ENCODE results near the gene PITPNC1.
A peak's percentile ranks its signal among the peaks of the same experiment; 100 is the strongest.

Gene PITPNC1

GRCh38 chr17:67613961-67614360 lies 236.9 kb downstream of the PITPNC1 start:
- DNase-seq (ENCODE audit: low read depth in 2 of 2), result no peak
- TF ChIP-seq CTCF (IDR thresholded peaks at IDR 0.05; ENCODE audit: low read depth, low read length), result no peak
- H3K4me3 ChIP-seq (replicated peaks in 1 of 2; ENCODE audit: low read depth in 2 of 2, low read length in 2 of 2), result no peak overlapping the region

- peak; percentile 34 to 40 for DNase-seq (ENCODE audit: low read depth in 2 of 2)
- H3K4me3 ChIP-seq (replicated peaks in 1 of 2; ENCODE audit: low read depth in 2 of 2, low read length in 2 of 2), result no peak overlapping the region
- no peak for TF ChIP-seq CTCF (IDR thresholded peaks at IDR 0.05; ENCODE audit: low read depth, low read length)
These were observed 238.0 kb downstream of the PITPNC1 start for GRCh38 chr17:67615011-67615561.

- no peak for TF ChIP-seq CTCF (IDR thresholded peaks at IDR 0.05; ENCODE audit: low read depth, low read length)
- no peak for DNase-seq (ENCODE audit: low read depth in 2 of 2)
- no peak overlapping the region for H3K4me3 ChIP-seq (replicated peaks in 1 of 2; ENCODE audit: low read depth in 2 of 2, low read length in 2 of 2)
These were observed 238.7 kb downstream of the PITPNC1 start for GRCh38 chr17:67615736-67616135.

- no peak for DNase-seq (ENCODE audit: low read depth in 2 of 2)
- TF ChIP-seq CTCF (IDR thresholded peaks at IDR 0.05; ENCODE audit: low read depth, low read length), result no peak
- no peak overlapping the region for H3K4me3 ChIP-seq (replicated peaks in 1 of 2; ENCODE audit: low read depth in 2 of 2, low read length in 2 of 2)
These were observed 240.3 kb downstream of the PITPNC1 start for GRCh38 chr17:67617304-67617899.

- no peak overlapping the region for H3K4me3 ChIP-seq (replicated peaks in 1 of 2; ENCODE audit: low read depth in 2 of 2, low read length in 2 of 2)
- TF ChIP-seq CTCF (IDR thresholded peaks at IDR 0.05; ENCODE audit: low read depth, low read length), result no peak
- no peak for DNase-seq (ENCODE audit: low read depth in 2 of 2)
These were observed 242.5 kb downstream of the PITPNC1 start for GRCh38 chr17:67619555-67619954.

- H3K4me3 ChIP-seq (replicated peaks in 1 of 2; ENCODE audit: low read depth in 2 of 2, low read length in 2 of 2), result no peak overlapping the region
- DNase-seq (ENCODE audit: low read depth in 2 of 2), result no peak
- no peak for TF ChIP-seq CTCF (IDR thresholded peaks at IDR 0.05; ENCODE audit: low read depth, low read length)
These were observed 243.0 kb downstream of the PITPNC1 start for GRCh38 chr17:67620088-67620487.

GRCh38 chr17:67620636-67621035 lies 243.6 kb downstream of the PITPNC1 start:
- TF ChIP-seq CTCF (IDR thresholded peaks at IDR 0.05; ENCODE audit: low read depth, low read length), result no peak
- H3K4me3 ChIP-seq (replicated peaks in 1 of 2; ENCODE audit: low read depth in 2 of 2, low read length in 2 of 2), result no peak overlapping the region
- no peak for DNase-seq (ENCODE audit: low read depth in 2 of 2)

Measured in cardiac fibroblast (primary cell).